ENCODE measurements around the gene EPN3. TPM values are rescaled to one million over a fixed set of nuclear protein-coding genes. Genes with fewer than 3 reads are reported as not detected.

EPN3 gene
- total RNA-seq, 1 experiment from 2014 or later: 20.5 TPM

- Histone ChIP-seq H3K27ac (ENCODE audit: low read length) (no peak overlapping the region), H3F3A (ENCODE audit: low read length, unreplicated experiment) (no peaks in the 10 kb centered on the region), H3K36me3 (ENCODE audit: low read depth, low read length) (no peaks in the 10 kb centered on the region), H3K4me2 (ENCODE audit: low read length) (no peak overlapping the region), H3K79me2 (ENCODE audit: low read length) (no peaks in the 10 kb centered on the region), H3K9ac (ENCODE audit: low read length) (no peak overlapping the region), H2AFZ (ENCODE audit: low read length) (no peak overlapping the region), H4K20me1 (ENCODE audit: low read length) (no peaks in the 10 kb centered on the region), H3K4me3 (ENCODE audit: low read length) (no peak overlapping the region), H3K4me1 (ENCODE audit: insufficient read depth, low read length) (no peaks in the 10 kb centered on the region), H3K9me2 (replicated peaks; ENCODE audit: low read length) (no peaks in the 10 kb centered on the region), H3K9me3 (ENCODE audit: low read length) (no peaks in the 10 kb centered on the region), H3K27me3 (ENCODE audit: low read length) (no peaks in the 10 kb centered on the region)
- POLR2A ChIA-PET (ENCODE audit: unreplicated experiment): no interaction called here
- intact Hi-C loops (cut with micrococcal nuclease): no loop called here
- BruUV-seq (replicated peaks): no TSS peak
- no peak for ATAC-seq
- CTCF ChIA-PET: no interaction called here
- no peak for TF ChIP-seq EZH2 (IDR thresholded peaks at IDR 0.05; ENCODE audit: low read length, unreplicated experiment)
- TF ChIP-seq, protein P1, sequence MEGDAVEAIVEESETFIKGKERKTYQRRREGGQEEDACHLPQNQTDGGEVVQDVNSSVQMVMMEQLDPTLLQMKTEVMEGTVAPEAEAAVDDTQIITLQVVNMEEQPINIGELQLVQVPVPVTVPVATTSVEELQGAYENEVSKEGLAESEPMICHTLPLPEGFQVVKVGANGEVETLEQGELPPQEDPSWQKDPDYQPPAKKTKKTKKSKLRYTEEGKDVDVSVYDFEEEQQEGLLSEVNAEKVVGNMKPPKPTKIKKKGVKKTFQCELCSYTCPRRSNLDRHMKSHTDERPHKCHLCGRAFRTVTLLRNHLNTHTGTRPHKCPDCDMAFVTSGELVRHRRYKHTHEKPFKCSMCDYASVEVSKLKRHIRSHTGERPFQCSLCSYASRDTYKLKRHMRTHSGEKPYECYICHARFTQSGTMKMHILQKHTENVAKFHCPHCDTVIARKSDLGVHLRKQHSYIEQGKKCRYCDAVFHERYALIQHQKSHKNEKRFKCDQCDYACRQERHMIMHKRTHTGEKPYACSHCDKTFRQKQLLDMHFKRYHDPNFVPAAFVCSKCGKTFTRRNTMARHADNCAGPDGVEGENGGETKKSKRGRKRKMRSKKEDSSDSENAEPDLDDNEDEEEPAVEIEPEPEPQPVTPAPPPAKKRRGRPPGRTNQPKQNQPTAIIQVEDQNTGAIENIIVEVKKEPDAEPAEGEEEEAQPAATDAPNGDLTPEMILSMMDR (conservative IDR thresholded peaks at IDR 0.05; ENCODE audit: low read depth, low read length): no peak
- TF ChIP-seq EZH2phosphoT487 (IDR thresholded peaks at IDR 0.05; ENCODE audit: borderline replicate concordance, low read length): no peak
- DNase-seq: no peak
Observed at GRCh38 chr17:50578173-50578572, 45.6 kb downstream of the EPN3 start.

DNA sequence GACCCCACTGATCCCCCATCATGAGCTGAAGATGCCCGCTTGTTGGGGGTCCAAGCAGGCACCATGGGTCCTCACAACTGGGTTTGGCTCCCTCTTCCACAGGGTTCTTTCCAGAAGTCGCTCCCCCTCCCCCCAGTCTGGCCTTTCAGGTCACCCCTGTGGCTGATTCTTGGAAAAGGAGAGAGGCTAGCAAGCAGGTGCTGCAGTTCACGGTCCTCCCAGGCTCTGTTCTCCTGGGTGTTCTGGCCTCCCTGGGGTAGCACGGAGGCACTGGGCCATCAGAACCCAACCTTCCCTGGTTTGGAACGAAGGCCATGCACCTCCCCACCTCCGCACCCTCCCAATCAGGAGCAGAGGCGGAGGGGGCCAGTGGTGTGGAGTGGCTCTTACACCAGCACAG lies 46.9 kb downstream of the EPN3 start:
- Histone ChIP-seq H3K27ac (ENCODE audit: low read length) (no peak overlapping the region), H3K4me2 (ENCODE audit: low read length) (no peak overlapping the region), H4K20me1 (ENCODE audit: low read length) (no peaks in the 10 kb centered on the region), H3K4me3 (ENCODE audit: low read length) (no peak overlapping the region), H3K36me3 (ENCODE audit: low read depth, low read length) (no peaks in the 10 kb centered on the region), H2AFZ (ENCODE audit: low read length) (no peak overlapping the region), H3K9me3 (ENCODE audit: low read length) (no peaks in the 10 kb centered on the region), H3K4me1 (ENCODE audit: insufficient read depth, low read length) (no peaks in the 10 kb centered on the region), H3K9me2 (replicated peaks; ENCODE audit: low read length) (no peaks in the 10 kb centered on the region), H3K27me3 (ENCODE audit: low read length) (no peaks in the 10 kb centered on the region; the same call in 1 of the 2 replicates), H3K9ac (ENCODE audit: low read length) (no peak overlapping the region), H3F3A (ENCODE audit: low read length, unreplicated experiment) (no peaks in the 10 kb centered on the region), H3K79me2 (ENCODE audit: low read length) (no peaks in the 10 kb centered on the region)
- no peak for DNase-seq
- no TSS peak for BruUV-seq (replicated peaks)
- ATAC-seq: no peak
- ChIA-PET CTCF (no interaction called here), POLR2A (ENCODE audit: unreplicated experiment) (no interaction called here)
- no peak for TF ChIP-seq EZH2phosphoT487 (IDR thresholded peaks at IDR 0.05; ENCODE audit: borderline replicate concordance, low read length)
- TF ChIP-seq, protein P1 (conservative IDR thresholded peaks at IDR 0.05; ENCODE audit: low read depth, low read length): no peak
- no peak for TF ChIP-seq EZH2 (IDR thresholded peaks at IDR 0.05; ENCODE audit: low read length, unreplicated experiment)
- intact Hi-C loops (cut with micrococcal nuclease): no loop called here

DNA sequence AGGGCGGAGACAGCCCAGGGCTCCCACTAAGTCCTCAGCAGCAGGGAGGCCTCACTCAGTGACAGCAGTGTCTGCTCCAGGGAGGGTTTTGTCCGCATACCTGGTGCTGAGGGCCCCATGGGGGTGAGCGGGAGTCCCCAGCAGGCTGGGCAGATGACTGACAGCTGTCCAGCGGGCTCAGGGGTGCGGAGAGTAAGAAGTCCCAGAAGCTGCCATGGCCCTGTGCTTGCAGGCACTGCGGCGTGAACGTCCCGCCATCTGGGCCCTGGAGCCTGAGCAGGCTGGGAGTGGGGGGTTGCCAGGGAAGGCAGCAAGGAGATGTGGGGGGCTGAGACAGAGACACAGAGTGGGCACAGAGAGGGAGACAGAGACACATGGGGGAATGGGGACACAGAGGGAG lies 48.1 kb downstream of the EPN3 start:
- H2AFZ ChIP-seq (ENCODE audit: low read length): no peak overlapping the region
- H3K9me2 ChIP-seq (replicated peaks; ENCODE audit: low read length): no peaks in the 10 kb centered on the region
- H3F3A ChIP-seq (ENCODE audit: low read length, unreplicated experiment): no peaks in the 10 kb centered on the region
- TF ChIP-seq, protein P1 (conservative IDR thresholded peaks at IDR 0.05; ENCODE audit: low read depth, low read length): no peak
- no peak for TF ChIP-seq EZH2 (IDR thresholded peaks at IDR 0.05; ENCODE audit: low read length, unreplicated experiment)
- TF ChIP-seq EZH2phosphoT487 (IDR thresholded peaks at IDR 0.05; ENCODE audit: borderline replicate concordance, low read length): no peak
- H3K27ac ChIP-seq (ENCODE audit: low read length): no peak overlapping the region
- H4K20me1 ChIP-seq (ENCODE audit: low read length): no peaks in the 10 kb centered on the region
- ChIA-PET POLR2A (ENCODE audit: unreplicated experiment) (no interaction called here), CTCF (no interaction called here)
- H3K9ac ChIP-seq (ENCODE audit: low read length): no peak overlapping the region
- ATAC-seq: no peak
- no peaks in the 10 kb centered on the region for H3K4me1 ChIP-seq (ENCODE audit: insufficient read depth, low read length)
- H3K9me3 ChIP-seq (ENCODE audit: low read length): no peaks in the 10 kb centered on the region
- intact Hi-C loops (cut with micrococcal nuclease): no loop called here
- H3K79me2 ChIP-seq (ENCODE audit: low read length): no peaks in the 10 kb centered on the region
- no TSS peak for BruUV-seq (replicated peaks)
- no peak for DNase-seq
- H3K36me3 ChIP-seq (ENCODE audit: low read depth, low read length): no peaks in the 10 kb centered on the region
- no peaks in the 10 kb centered on the region; the same call in 1 of the 2 replicates for H3K27me3 ChIP-seq (ENCODE audit: low read length)
- no peak overlapping the region for H3K4me2 ChIP-seq (ENCODE audit: low read length)
- no peak overlapping the region for H3K4me3 ChIP-seq (ENCODE audit: low read length)

Data from PC-3 (cell line).